Measurements from ENCODE around the gene NEB. TPM values are rescaled to one million over a fixed set of nuclear protein-coding genes. Genes with fewer than 3 reads are reported as not detected.
"Not testable (repeated sequence)": the region's sequence is repeated elsewhere in the genome, so short reads cannot be mapped to it uniquely, and the experiment has no call there.

The NEB gene
- total and polyA plus RNA-seq, 2 of the 13 experiments (the other 11 are each of a cell fraction or from before 2014, with no cell fraction given), result 0.21 to 0.24 TPM

DNA sequence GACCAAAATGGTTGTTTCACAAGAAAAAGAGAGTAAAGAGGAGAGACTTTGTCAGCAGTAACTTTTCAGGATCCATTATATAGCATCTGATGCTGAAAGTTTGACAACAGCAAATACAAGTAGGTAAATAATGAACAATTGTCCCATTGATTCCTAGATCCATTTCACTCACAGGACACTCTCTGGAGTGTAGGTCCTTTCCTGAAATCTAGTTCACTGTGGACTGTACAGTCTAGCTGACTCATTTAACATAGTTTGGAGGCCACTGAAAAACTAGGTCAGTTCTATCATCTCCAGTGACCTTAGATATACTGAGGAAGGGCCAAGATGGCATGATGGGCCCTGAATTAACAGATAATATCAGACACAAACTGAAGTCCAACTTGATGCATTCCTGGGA, 19.3 kb upstream of the NEB start (continued):
- TF ChIP-seq, protein P1, sequence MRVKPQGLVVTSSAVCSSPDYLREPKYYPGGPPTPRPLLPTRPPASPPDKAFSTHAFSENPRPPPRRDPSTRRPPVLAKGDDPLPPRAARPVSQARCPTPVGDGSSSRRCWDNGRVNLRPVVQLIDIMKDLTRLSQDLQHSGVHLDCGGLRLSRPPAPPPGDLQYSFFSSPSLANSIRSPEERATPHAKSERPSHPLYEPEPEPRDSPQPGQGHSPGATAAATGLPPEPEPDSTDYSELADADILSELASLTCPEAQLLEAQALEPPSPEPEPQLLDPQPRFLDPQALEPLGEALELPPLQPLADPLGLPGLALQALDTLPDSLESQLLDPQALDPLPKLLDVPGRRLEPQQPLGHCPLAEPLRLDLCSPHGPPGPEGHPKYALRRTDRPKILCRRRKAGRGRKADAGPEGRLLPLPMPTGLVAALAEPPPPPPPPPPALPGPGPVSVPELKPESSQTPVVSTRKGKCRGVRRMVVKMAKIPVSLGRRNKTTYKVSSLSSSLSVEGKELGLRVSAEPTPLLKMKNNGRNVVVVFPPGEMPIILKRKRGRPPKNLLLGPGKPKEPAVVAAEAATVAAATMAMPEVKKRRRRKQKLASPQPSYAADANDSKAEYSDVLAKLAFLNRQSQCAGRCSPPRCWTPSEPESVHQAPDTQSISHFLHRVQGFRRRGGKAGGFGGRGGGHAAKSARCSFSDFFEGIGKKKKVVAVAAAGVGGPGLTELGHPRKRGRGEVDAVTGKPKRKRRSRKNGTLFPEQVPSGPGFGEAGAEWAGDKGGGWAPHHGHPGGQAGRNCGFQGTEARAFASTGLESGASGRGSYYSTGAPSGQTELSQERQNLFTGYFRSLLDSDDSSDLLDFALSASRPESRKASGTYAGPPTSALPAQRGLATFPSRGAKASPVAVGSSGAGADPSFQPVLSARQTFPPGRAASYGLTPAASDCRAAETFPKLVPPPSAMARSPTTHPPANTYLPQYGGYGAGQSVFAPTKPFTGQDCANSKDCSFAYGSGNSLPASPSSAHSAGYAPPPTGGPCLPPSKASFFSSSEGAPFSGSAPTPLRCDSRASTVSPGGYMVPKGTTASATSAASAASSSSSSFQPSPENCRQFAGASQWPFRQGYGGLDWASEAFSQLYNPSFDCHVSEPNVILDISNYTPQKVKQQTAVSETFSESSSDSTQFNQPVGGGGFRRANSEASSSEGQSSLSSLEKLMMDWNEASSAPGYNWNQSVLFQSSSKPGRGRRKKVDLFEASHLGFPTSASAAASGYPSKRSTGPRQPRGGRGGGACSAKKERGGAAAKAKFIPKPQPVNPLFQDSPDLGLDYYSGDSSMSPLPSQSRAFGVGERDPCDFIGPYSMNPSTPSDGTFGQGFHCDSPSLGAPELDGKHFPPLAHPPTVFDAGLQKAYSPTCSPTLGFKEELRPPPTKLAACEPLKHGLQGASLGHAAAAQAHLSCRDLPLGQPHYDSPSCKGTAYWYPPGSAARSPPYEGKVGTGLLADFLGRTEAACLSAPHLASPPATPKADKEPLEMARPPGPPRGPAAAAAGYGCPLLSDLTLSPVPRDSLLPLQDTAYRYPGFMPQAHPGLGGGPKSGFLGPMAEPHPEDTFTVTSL (CRISPR knock-in tag; IDR thresholded peaks at IDR 0.05; ENCODE audit: borderline replicate concordance), result peak; percentile 51; the same call in 1 of the 2 replicates
- TF ChIP-seq GATAD2A (CRISPR knock-in tag; IDR thresholded peaks at IDR 0.05) (peak; percentile 56), FOSL2 (CRISPR knock-in tag; IDR thresholded peaks at IDR 0.05) (peak; percentile 73), SKI (IDR thresholded peaks at IDR 0.05; ENCODE audit: partially characterized antibody) (peak; percentile 65), DNMT3B (CRISPR knock-in tag; conservative IDR thresholded peaks at IDR 0.05) (no peak), POLR2AphosphoS2 (IDR thresholded peaks at IDR 0.05; ENCODE audit: low read depth, low read length) (no peak), RFX5 (IDR thresholded peaks at IDR 0.05; ENCODE audit: low read depth, low read length) (no peak), ZNF326 (CRISPR knock-in tag; IDR thresholded peaks at IDR 0.05; ENCODE audit: borderline replicate concordance) (no peak), GTF3A (CRISPR knock-in tag; conservative IDR thresholded peaks at IDR 0.05) (no peak), ZNF317 (CRISPR knock-in tag; IDR thresholded peaks at IDR 0.05) (no peak), HOXD1 (CRISPR knock-in tag; IDR thresholded peaks at IDR 0.05) (no peak), PLRG1 (conservative IDR thresholded peaks at IDR 0.05) (no peak), HOXA7 (CRISPR knock-in tag; IDR thresholded peaks at IDR 0.05) (no peak), ZNF879 (CRISPR knock-in tag; IDR thresholded peaks at IDR 0.05) (no peak), KAT8 (CRISPR knock-in tag; IDR thresholded peaks at IDR 0.05) (0 out of 2 replicates have a peak, but pooled peaks have one; percentile 24), HMG20A (CRISPR knock-in tag; IDR thresholded peaks at IDR 0.05; ENCODE audit: borderline replicate concordance) (peak; percentile 46; the same call in 1 of the 2 replicates), ZNF724P (CRISPR knock-in tag; IDR thresholded peaks at IDR 0.05; ENCODE audit: borderline replicate concordance) (no peak)
- TF ChIP-seq, protein P2, sequence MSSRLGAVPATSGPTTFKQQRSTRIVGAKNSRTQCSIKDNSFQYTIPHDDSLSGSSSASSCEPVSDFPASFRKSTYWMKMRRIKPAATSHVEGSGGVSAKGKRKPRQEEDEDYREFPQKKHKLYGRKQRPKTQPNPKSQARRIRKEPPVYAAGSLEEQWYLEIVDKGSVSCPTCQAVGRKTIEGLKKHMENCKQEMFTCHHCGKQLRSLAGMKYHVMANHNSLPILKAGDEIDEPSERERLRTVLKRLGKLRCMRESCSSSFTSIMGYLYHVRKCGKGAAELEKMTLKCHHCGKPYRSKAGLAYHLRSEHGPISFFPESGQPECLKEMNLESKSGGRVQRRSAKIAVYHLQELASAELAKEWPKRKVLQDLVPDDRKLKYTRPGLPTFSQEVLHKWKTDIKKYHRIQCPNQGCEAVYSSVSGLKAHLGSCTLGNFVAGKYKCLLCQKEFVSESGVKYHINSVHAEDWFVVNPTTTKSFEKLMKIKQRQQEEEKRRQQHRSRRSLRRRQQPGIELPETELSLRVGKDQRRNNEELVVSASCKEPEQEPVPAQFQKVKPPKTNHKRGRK (CRISPR knock-in tag; IDR thresholded peaks at IDR 0.05), result no peak
- TF ChIP-seq, protein P3, sequence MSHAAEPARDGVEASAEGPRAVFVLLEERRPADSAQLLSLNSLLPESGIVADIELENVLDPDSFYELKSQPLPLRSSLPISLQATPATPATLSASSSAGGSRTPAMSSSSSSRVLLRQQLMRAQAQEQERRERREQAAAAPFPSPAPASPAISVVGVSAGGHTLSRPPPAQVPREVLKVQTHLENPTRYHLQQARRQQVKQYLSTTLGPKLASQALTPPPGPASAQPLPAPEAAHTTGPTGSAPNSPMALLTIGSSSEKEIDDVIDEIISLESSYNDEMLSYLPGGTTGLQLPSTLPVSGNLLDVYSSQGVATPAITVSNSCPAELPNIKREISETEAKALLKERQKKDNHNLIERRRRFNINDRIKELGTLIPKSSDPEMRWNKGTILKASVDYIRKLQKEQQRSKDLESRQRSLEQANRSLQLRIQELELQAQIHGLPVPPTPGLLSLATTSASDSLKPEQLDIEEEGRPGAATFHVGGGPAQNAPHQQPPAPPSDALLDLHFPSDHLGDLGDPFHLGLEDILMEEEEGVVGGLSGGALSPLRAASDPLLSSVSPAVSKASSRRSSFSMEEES (CRISPR knock-in tag; IDR thresholded peaks at IDR 0.05), result no peak

DNA sequence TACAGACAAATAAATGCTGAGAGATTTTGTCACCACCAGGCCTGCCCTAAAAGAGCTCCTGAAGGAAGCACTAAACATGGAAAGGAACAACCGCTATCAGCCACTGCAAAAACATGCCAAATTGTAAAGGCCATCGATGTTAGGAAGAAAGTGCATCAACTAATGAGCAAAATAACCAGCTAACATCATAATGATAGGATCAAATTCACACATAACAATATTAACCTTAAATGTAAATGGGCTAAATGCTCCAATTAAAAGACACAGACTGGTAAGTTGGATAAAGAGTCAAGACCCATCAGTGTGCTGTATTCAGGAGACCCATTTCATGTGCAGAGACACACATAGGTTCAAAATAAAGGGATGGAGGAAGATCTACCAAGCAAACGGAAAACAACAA, 11.0 kb upstream of the NEB start:
- H3K9me3 ChIP-seq (ENCODE audit: low read length); H3K27me3 ChIP-seq (ENCODE audit: control insufficient read depth in 1 of 2, insufficient read depth in 2 of 2, low read length in 2 of 2); H3K4me1 ChIP-seq (ENCODE audit: insufficient read depth, low read length); H3K4me3 ChIP-seq (replicated peaks in 1 of 3; ENCODE audit: insufficient read depth in 1 of 3, low read depth in 2 of 3, low read length in 3 of 3); BruUV-seq (replicated peaks); H4K20me1 ChIP-seq (ENCODE audit: insufficient read depth, low read length); H3K36me3 ChIP-seq (replicated peaks in 1 of 2; ENCODE audit: control insufficient read depth in 1 of 2, insufficient read depth in 2 of 2, low read length in 2 of 2); intact Hi-C loops (cut with micrococcal nuclease; ENCODE audit: unreplicated experiment); CTCF ChIA-PET (ENCODE audit: low intra/inter-chr PET ratio, low total read pairs); DNase-seq (ENCODE audit: low spot score); ATAC-seq; H2AFZ ChIP-seq (ENCODE audit: low read length); POLR2A ChIA-PET; H3K4me2 ChIP-seq (ENCODE audit: low read depth, low read length); H3K27ac ChIP-seq (ENCODE audit: extremely low read length, insufficient read depth, low read length); in situ Hi-C loops (cut with HindIII; ENCODE audit: extremely low pct_ligation_motif_present, low pct_unique_long_range_greater_than_20kb); H3K79me2 ChIP-seq (ENCODE audit: insufficient read depth, low read length); H3K9ac ChIP-seq (ENCODE audit: insufficient read depth, low read depth, low read length); FAIRE-seq: not testable (repeated sequence)
- 47% methylated on average over 3 of the region's 3 CpGs for WGBS (ENCODE audit: low lambda C conversion rate)
